Measurements from ENCODE around the gene TRMT1L.

GRCh38 chr1:185158800-185159199 is 2.0 kb upstream of the TRMT1L start:
- TF ChIP-seq NR2C2 (IDR thresholded peaks at IDR 0.05; ENCODE audit: borderline replicate concordance, control insufficient read depth, insufficient read length, low read depth) (no peak), MEF2A (IDR thresholded peaks at IDR 0.05; ENCODE audit: insufficient read depth, low read depth, low read length) (no peak), SRF (IDR thresholded peaks at IDR 0.05; ENCODE audit: low read depth in 2 of 2, low read length in 2 of 2) (no peak), CTCF (IDR thresholded peaks at IDR 0.05 in 2 of 3, conservative IDR thresholded peaks at IDR 0.05 in 1 of 3; ENCODE audit: control insufficient read depth in 2 of 3, extremely low read depth in 1 of 3, insufficient read depth in 1 of 3, low read depth in 3 of 3, low read length in 3 of 3) (no peak), KDM1A (IDR thresholded peaks at IDR 0.05; ENCODE audit: borderline replicate concordance) (no peak), REST (IDR thresholded peaks at IDR 0.05; ENCODE audit: low read depth, low read length) (no peak), CHD1 (IDR thresholded peaks at IDR 0.05; ENCODE audit: low read depth, low read length) (no peak), POLR2AphosphoS5 (IDR thresholded peaks at IDR 0.05; ENCODE audit: low read length) (no peak), MEF2B (IDR thresholded peaks at IDR 0.05; ENCODE audit: partially characterized antibody, poor library complexity, severe bottlenecking) (no peak)
